Endometrial microvascular endothelial cells (primary cell): ENCODE data around the gene CELA2A. TPM values are rescaled to one million over a fixed set of nuclear protein-coding genes. Genes with fewer than 3 reads are reported as not detected.
"Not testable (repeated sequence)": the region's sequence is repeated elsewhere in the genome, so short reads cannot be mapped to it uniquely, and the experiment has no call there.

ENCODE experiments used
- in situ Hi-C: cut with HindIII; loops from 2 replicates; pipeline ENCODE4 v1.10.0; 2017; ENCODE audit warnings: low sequenced_read_pairs, low pct_unique_long_range_greater_than_20kb; ENCODE audit errors: inconsistent ontology term
- total RNA-seq: library from RNA; depleted of rRNA; stranded (reverse); fragments of >200 nt; gene quantifications from one replicate; pipeline ENCODE4 v1.2.3, GENCODE V29; 2015; ENCODE audit errors: inconsistent ontology term

Gene CELA2A
- total RNA-seq, 1 donor from 2014 or later: not detected

- in situ Hi-C loops: not testable (repeated sequence)
These were observed 1.9 kb downstream of the CELA2A start for GRCh38 chr1:15458388-15458787.

GRCh38 chr1:15459771-15460707 lies 3.5 kb downstream of the CELA2A start:
- in situ Hi-C loops: no loop called here

- in situ Hi-C loops: no loop called here
These were observed 4.2 kb downstream of the CELA2A start for GRCh38 chr1:15460708-15461095.

- in situ Hi-C loops: not testable (repeated sequence)
These were observed 6.7 kb downstream of the CELA2A start for GRCh38 chr1:15463064-15463800.

GRCh38 chr1:15463926-15464322 lies 7.4 kb downstream of the CELA2A start:
- in situ Hi-C loops: not testable (repeated sequence)

- in situ Hi-C loops: no loop called here
These were observed 9.1 kb downstream of the CELA2A start for GRCh38 chr1:15465674-15466073.

GRCh38 chr1:15466955-15467625 lies 10.6 kb downstream of the CELA2A start:
- in situ Hi-C loops: not testable (repeated sequence)

- in situ Hi-C loops: no loop called here
These were observed 11.6 kb downstream of the CELA2A start for GRCh38 chr1:15468145-15468544.

- in situ Hi-C loops: no loop called here
These were observed 12.8 kb downstream of the CELA2A start for GRCh38 chr1:15469361-15469760.

GRCh38 chr1:15469821-15470448 lies 13.4 kb downstream of the CELA2A start:
- in situ Hi-C loops: not testable (repeated sequence)

- in situ Hi-C loops: not testable (repeated sequence)
These were observed 14.5 kb downstream of the CELA2A start for GRCh38 chr1:15471067-15471466.

- in situ Hi-C loops: not testable (repeated sequence)
These were observed 15.2 kb downstream of the CELA2A start for GRCh38 chr1:15471723-15472122.

GRCh38 chr1:15472587-15472986 lies 16.1 kb downstream of the CELA2A start:
- in situ Hi-C loops: no loop called here

GRCh38 chr1:15475752-15476314 lies 19.3 kb downstream of the CELA2A start, which contains the start of gene CELA2B:
CELA2B (plus strand) TSS chr1:15476104; CDS start chr1:15476126, 22 bp downstream.
- in situ Hi-C loops: no loop called here

- in situ Hi-C loops: no loop called here
These were observed 20.4 kb downstream of the CELA2A start for GRCh38 chr1:15476927-15477326.

GRCh38 chr1:15477646-15478212 lies 21.2 kb downstream of the CELA2A start:
- in situ Hi-C loops: no loop called here

GRCh38 chr1:15479654-15480347 lies 23.3 kb downstream of the CELA2A start:
- in situ Hi-C loops: no loop called here

GRCh38 chr1:15482455-15482854 lies 25.9 kb downstream of the CELA2A start:
- in situ Hi-C loops: not testable (repeated sequence)
